ENCODE data around the gene AK5. TPM values are rescaled to one million over a fixed set of nuclear protein-coding genes. Genes with fewer than 3 reads are reported as not detected.
A peak's percentile ranks its signal among the peaks of the same experiment; 100 is the strongest.

AK5 gene
- total and polyA plus RNA-seq, 7 donors, result 0.14 to 0.49 (median 0.30) TPM; not detected in 2

DNA sequence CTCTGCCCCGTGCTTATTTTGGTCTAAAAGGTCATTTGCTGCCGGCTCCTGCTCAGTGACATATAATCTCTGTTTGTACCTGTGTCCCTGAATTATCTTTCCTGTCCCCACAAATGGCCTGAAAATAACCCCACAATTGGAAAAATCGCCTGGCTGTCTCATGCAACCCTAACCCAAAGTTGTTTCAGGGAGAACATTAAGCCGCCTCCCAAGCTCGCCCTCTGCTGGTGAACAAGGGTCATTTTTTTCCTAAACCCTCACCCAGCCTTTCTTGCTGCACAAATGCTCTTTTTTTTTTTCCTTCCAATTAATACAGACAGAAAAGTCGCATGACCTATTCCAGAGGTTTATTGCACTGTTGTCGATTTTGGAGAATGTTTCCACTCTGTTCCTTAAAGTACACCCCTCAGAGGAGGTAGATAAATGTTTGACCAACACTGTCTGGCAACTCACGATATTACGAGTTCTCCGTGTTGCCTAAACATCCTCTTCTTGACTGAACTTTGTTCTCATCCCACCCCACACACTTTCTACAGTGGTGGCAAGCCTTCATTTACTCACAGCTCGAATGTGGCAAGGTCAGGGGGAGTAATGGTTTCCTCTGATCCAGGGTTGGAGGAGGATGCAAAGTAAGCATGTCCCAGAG lies 252.0 kb downstream of the AK5 start:
- peak; percentile 40 to 64 for DNase-seq
- Histone ChIP-seq H3K9me3 (no peaks in the 10 kb centered on the region), H3K27me3 (ENCODE audit: insufficient read depth in 3 of 3, low read length in 2 of 3) (no peaks in the 10 kb centered on the region), H3K27ac (no peak overlapping the region), H3K4me1 (peaks cover 4% of the 10 kb centered on the region), H3K36me3 (ENCODE audit: insufficient read depth in 1 of 2, low read depth in 1 of 2) (no peaks in the 10 kb centered on the region), H3K4me3 (no peak overlapping the region)
- TF ChIP-seq, protein P1, sequence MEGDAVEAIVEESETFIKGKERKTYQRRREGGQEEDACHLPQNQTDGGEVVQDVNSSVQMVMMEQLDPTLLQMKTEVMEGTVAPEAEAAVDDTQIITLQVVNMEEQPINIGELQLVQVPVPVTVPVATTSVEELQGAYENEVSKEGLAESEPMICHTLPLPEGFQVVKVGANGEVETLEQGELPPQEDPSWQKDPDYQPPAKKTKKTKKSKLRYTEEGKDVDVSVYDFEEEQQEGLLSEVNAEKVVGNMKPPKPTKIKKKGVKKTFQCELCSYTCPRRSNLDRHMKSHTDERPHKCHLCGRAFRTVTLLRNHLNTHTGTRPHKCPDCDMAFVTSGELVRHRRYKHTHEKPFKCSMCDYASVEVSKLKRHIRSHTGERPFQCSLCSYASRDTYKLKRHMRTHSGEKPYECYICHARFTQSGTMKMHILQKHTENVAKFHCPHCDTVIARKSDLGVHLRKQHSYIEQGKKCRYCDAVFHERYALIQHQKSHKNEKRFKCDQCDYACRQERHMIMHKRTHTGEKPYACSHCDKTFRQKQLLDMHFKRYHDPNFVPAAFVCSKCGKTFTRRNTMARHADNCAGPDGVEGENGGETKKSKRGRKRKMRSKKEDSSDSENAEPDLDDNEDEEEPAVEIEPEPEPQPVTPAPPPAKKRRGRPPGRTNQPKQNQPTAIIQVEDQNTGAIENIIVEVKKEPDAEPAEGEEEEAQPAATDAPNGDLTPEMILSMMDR (IDR thresholded peaks at IDR 0.05), result peak; percentile 78
- 30 to 33% (median 33%) methylated on average over 11 of the region's 11 CpGs for WGBS, 3 donors
- peak in 3 of 4 donors; percentile 51 to 66 (median 61) for ATAC-seq
- intact Hi-C loops (cut with DNase I), result loop anchor here in 1 of 2 donors (2.0 kb wide), 1 partner anchor 385 kb away; no protein-coding TSS in a partner anchor

DNA sequence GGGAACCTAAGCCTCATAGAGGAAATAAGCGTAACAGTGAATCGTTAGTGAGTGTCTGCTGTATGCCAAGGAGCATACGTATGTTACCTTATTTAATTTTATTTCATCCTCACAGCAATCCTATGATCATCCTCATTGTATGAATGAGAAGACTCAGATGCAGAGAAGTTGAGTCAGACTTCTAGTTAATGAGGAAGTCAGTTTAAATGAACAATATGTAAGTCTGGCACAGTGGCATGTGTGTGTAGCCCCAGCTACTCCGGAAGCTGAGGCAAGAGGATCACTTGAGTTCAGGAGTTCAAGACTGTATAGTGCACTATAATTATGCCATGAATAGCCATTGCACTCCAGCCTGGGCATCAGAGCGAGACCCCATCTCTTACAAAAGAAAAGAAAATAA lies 252.6 kb downstream of the AK5 start:
- 70 to 75% (median 71%) methylated on average over 5 of the region's 5 CpGs for WGBS, 3 donors
- H3K4me3 ChIP-seq, result no peak overlapping the region
- ATAC-seq (no peak), DNase-seq (no peak)
- intact Hi-C loops (cut with DNase I), result no loop called here
- H3K27me3 ChIP-seq (ENCODE audit: insufficient read depth in 3 of 3, low read length in 2 of 3), result no peaks in the 10 kb centered on the region
- no peak overlapping the region for H3K27ac ChIP-seq
- no peaks in the 10 kb centered on the region for H3K36me3 ChIP-seq (ENCODE audit: insufficient read depth in 1 of 2, low read depth in 1 of 2)
- no peaks in the 10 kb centered on the region for H3K9me3 ChIP-seq
- TF ChIP-seq, protein P1 (IDR thresholded peaks at IDR 0.05), result no peak
- H3K4me1 ChIP-seq, result peaks cover 10% of the 10 kb centered on the region

DNA sequence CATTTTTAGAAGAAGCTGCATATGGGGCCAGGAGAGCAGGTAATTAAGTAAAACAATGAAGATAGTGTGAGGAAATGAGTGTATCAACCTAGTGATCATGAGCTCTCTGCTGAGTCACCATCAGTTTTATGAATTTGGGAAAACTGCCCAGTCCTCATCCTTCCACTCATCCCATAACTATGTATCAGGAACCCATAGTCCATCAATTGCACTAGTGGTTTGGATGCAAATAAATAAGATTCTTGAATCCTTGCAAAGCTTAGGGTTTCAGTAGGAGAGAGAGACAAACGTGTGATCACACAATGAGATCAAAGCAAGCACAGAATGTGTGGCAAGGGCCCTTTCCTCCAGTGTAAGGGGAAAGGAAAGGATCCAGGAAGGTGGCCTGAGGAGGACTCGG lies 255.0 kb downstream of the AK5 start:
- ATAC-seq (no peak), DNase-seq (no peak)
- 51 to 70% (median 69%) methylated on average over 2 of the region's 2 CpGs for WGBS, 3 donors
- no peaks in the 10 kb centered on the region for H3K36me3 ChIP-seq (ENCODE audit: insufficient read depth in 1 of 2, low read depth in 1 of 2)
- intact Hi-C loops (cut with DNase I), result no loop called here
- peaks cover 10% of the 10 kb centered on the region for H3K4me1 ChIP-seq
- TF ChIP-seq, protein P1 (IDR thresholded peaks at IDR 0.05), result no peak
- H3K27me3 ChIP-seq (ENCODE audit: insufficient read depth in 3 of 3, low read length in 2 of 3), result no peaks in the 10 kb centered on the region
- H3K9me3 ChIP-seq, result no peaks in the 10 kb centered on the region
- H3K4me3 ChIP-seq, result no peak overlapping the region
- no peak overlapping the region for H3K27ac ChIP-seq

DNA sequence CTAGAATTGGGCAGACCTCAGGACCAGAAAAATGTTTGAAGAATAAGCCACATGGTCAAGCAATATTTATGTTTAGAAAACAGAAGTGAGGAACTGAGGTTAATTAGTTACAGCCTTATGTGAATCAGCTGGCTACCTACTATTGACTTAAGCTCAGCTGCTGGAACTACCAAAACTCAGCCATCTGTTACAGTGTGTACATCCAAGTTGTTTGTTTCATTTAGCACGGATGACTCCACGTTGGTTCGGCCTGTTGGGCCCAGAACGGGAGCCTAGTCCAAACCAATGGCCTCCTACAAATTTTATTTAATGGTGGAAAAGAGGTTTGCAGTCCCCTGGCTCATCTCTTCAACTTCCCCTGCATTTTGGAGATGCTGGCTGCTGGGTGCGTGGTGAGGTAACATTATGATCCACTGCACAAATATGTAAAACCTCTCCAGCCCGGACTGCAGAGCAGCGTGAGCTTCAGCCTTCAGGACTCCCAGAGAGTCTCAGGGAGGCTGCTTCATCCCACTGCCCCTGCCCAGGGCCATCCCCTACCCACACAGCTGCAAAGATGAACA lies 257.2 kb downstream of the AK5 start:
- no peaks in the 10 kb centered on the region for H3K36me3 ChIP-seq (ENCODE audit: insufficient read depth in 1 of 2, low read depth in 1 of 2)
- peak in 1 of 2 donors; percentile 35 for DNase-seq
- peak; percentile 62 to 78 (median 74) for ATAC-seq
- peaks cover 10% of the 10 kb centered on the region for H3K4me1 ChIP-seq
- peak overlapping the region; percentile 24 for H3K27ac ChIP-seq
- no peaks in the 10 kb centered on the region for H3K27me3 ChIP-seq (ENCODE audit: insufficient read depth in 3 of 3, low read length in 2 of 3)
- H3K4me3 ChIP-seq, result no peak overlapping the region
- no peaks in the 10 kb centered on the region for H3K9me3 ChIP-seq
- TF ChIP-seq, protein P1 (IDR thresholded peaks at IDR 0.05), result no peak
- WGBS, 3 donors, result 27 to 53% (median 28%) methylated on average over 7 of the region's 7 CpGs
- intact Hi-C loops (cut with DNase I), result no loop called here
